OCI-LY7 (cell line): ENCODE data around the gene TGFBR3.

Source experiments
- EZH2phosphoT487 ChIP-seq: fragments of 200-600 bp; sonication (generic); IDR thresholded peaks from 2 replicates; pipeline ENCODE4 v1.6.1; 2018; ENCODE audit warnings: low read depth, borderline replicate concordance, mild to moderate bottlenecking, mixed run types, antibody characterized with exemption, low read length, moderate library complexity, mixed read lengths
- TF ChIP-seq, protein P1 (sequence below): fragments of 200-600 bp; sonication (generic); conservative IDR thresholded peaks from 2 replicates; pipeline ENCODE4 v1.5.1; 2014; ENCODE audit warnings: mild to moderate bottlenecking, antibody characterized with exemption, low read length, moderate library complexity, mixed read lengths

DNA sequence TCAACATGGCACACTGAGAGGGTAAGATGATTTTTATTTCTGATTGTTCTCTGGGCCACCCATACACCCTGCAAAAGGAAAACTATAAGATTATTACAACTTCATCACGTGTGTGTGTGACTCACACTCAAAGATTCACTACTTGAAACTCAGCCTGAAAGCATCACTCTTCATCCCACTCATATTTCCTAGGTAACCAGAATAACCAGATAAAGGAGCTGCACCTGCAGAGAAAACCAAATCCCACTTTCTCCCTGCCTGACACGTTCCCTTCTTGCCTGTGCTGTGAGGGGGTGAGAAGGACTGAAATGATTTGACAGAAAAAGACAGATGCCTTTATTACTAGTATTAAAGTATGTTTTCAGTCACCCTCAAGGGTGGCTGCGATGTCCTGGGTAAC is 131.6 kb downstream of the TGFBR3 start:
- TF ChIP-seq, protein P1, sequence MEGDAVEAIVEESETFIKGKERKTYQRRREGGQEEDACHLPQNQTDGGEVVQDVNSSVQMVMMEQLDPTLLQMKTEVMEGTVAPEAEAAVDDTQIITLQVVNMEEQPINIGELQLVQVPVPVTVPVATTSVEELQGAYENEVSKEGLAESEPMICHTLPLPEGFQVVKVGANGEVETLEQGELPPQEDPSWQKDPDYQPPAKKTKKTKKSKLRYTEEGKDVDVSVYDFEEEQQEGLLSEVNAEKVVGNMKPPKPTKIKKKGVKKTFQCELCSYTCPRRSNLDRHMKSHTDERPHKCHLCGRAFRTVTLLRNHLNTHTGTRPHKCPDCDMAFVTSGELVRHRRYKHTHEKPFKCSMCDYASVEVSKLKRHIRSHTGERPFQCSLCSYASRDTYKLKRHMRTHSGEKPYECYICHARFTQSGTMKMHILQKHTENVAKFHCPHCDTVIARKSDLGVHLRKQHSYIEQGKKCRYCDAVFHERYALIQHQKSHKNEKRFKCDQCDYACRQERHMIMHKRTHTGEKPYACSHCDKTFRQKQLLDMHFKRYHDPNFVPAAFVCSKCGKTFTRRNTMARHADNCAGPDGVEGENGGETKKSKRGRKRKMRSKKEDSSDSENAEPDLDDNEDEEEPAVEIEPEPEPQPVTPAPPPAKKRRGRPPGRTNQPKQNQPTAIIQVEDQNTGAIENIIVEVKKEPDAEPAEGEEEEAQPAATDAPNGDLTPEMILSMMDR: no peak
- TF ChIP-seq EZH2phosphoT487: no peak
